PC-3 (cell line): ENCODE measurements around the gene GRB10. TPM values are rescaled to one million over a fixed set of nuclear protein-coding genes. Genes with fewer than 3 reads are reported as not detected.

Source experiments
- ATAC-seq: fragments of 200-7000 bp; cut with Tn5 transposase; 2 replicates; pipeline ENCODE4 v1.9.1; 2020; ENCODE audit warnings: mild to moderate bottlenecking, moderate library complexity
- BruUV-seq: library from RNA; stranded (reverse); fragments of 400-500 nt; replicated peaks from 2 replicates; lab custom pipeline; 2021; lab: Mats Ljungman, UMichigan
- CTCF ChIA-PET: fragments of 300-600 bp; sonication (Branson Sonifier 250); formaldehyde crosslinking; loops from one replicate; lab custom pipeline; 2022; ENCODE audit warnings: antibody characterized with exemption; lab: Charles Lee
- POLR2A ChIA-PET: fragments of 300-600 bp; sonication (Branson Sonifier 250); formaldehyde crosslinking; loops from one replicate; lab custom pipeline; 2022; ENCODE audit warnings: antibody characterized with exemption; ENCODE audit not compliant: unreplicated experiment; lab: Charles Lee
- DNase-seq: peaks from one replicate; pipeline ENCODE4 v3.0.0-alpha.2; 2015
- H2AFZ ChIP-seq: fragments of 300-600 bp; sonication (generic); 2 replicates; pipeline ENCODE4 v1.6.0; 2016; ENCODE audit warnings: antibody characterized with exemption, low read length
- H3F3A ChIP-seq: fragments of 300-600 bp; sonication (generic); one replicate; pipeline ENCODE4 v1.6.0; 2017; ENCODE audit warnings: antibody characterized with exemption, low read length, control low read depth, mild to moderate bottlenecking; ENCODE audit not compliant: unreplicated experiment
- H3K27ac ChIP-seq: fragments of 300-600 bp; sonication (generic); 2 replicates; pipeline ENCODE4 v1.5.1; 2016; ENCODE audit warnings: mild to moderate bottlenecking, low read length
- H3K27me3 ChIP-seq: fragments of 300-600 bp; sonication (generic); 2 replicates; pipeline ENCODE4 v1.6.1; 2016; ENCODE audit warnings: low read length, mixed read lengths
- H3K36me3 ChIP-seq: fragments of 300-600 bp; sonication (generic); 2 replicates; pipeline ENCODE4 v1.6.1; 2016; ENCODE audit warnings: low read depth, mixed run types, low read length, mixed read lengths
- H3K4me1 ChIP-seq: fragments of 300-600 bp; sonication (generic); 2 replicates; pipeline ENCODE4 v1.5.1; 2016; ENCODE audit warnings: low read length; ENCODE audit not compliant: insufficient read depth
- H3K4me2 ChIP-seq: fragments of 300-600 bp; sonication (generic); 2 replicates; pipeline ENCODE4 v1.6.0; 2016; ENCODE audit warnings: low read length
- H3K4me3 ChIP-seq: fragments of 300-600 bp; sonication (generic); 2 replicates; pipeline ENCODE4 v1.5.1; 2016; ENCODE audit warnings: mild to moderate bottlenecking, low read length, mixed read lengths
- H3K79me2 ChIP-seq: fragments of 300-600 bp; sonication (generic); 2 replicates; pipeline ENCODE4 v1.6.1; 2017; ENCODE audit warnings: low read length, mixed read lengths
- H3K9ac ChIP-seq: fragments of 300-600 bp; sonication (generic); 2 replicates; pipeline ENCODE4 v1.6.0; 2016; ENCODE audit warnings: mild to moderate bottlenecking, low read length
- H3K9me2 ChIP-seq: fragments of 300-600 bp; sonication (generic); replicated peaks from 2 replicates; pipeline ENCODE4 v1.6.1; 2016; ENCODE audit warnings: mixed run types, low read length, mixed read lengths
- H3K9me3 ChIP-seq: fragments of 300-600 bp; sonication (generic); 2 replicates; pipeline ENCODE4 v1.6.1; 2016; ENCODE audit warnings: low read length, mixed read lengths
- H4K20me1 ChIP-seq: fragments of 300-600 bp; sonication (generic); 2 replicates; pipeline ENCODE4 v1.6.1; 2016; ENCODE audit warnings: low read length, mixed read lengths
- CTCF ChIP-seq: fragments of 300-600 bp; sonication (generic); conservative IDR thresholded peaks from 2 replicates; pipeline ENCODE4 v1.5.1; 2017; ENCODE audit warnings: antibody characterized with exemption, low read depth, mild to moderate bottlenecking, low read length
- EZH2 ChIP-seq: fragments of 300-600 bp; sonication (generic); IDR thresholded peaks from one replicate; pipeline ENCODE4 v1.6.1; 2017; ENCODE audit warnings: antibody characterized with exemption, mild to moderate bottlenecking, low read length; ENCODE audit not compliant: unreplicated experiment
- EZH2phosphoT487 ChIP-seq: fragments of 300-600 bp; sonication (generic); IDR thresholded peaks from 2 replicates; pipeline ENCODE4 v1.6.1; 2018; ENCODE audit warnings: mild to moderate bottlenecking, antibody characterized with exemption, low read length, borderline replicate concordance
- intact Hi-C: fragments of 100-400 bp; cut with micrococcal nuclease; formaldehyde crosslinking; loops from 2 replicates; pipeline ENCODE4 v1.9.0; 2023
- total RNA-seq: library from RNA; depleted of rRNA; stranded (reverse); fragments of >200 nt; gene quantifications from 2 replicates; pipeline ENCODE4 v1.2.3, GENCODE V29; 2014

GRB10 gene
- total RNA-seq, 1 experiment from 2014 or later = 61.3 TPM

GRCh38 chr7:50678586-50678985, 104.1 kb downstream of the GRB10 start:
- no TSS peak for BruUV-seq
- DNase-seq = no peak
- CTCF ChIA-PET = interaction anchor here (0.6 kb wide), 1 partner anchor 472 kb away, joined by 3 read pairs; no protein-coding TSS in a partner anchor

DNA sequence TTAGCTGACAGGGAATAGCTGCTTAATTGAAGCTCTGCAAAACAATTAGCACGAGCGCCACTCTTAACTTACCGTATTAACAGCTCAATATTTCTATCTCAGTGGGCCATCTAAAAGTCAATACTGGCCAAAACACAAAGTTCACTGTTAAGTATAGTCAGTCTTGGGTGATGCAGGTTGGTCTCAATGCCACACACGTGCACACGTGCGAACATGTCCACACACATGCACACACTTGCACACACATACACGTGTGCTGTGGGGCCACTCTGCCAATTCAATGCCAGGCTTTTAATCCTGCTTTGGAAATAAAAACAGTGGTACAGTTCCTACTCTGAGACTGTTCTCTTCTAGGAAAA, 105.1 kb downstream of the GRB10 start:
- Histone ChIP-seq H3K36me3 (no peaks in the 10 kb centered on the region; the same call in 1 of the 2 replicates), H3K4me3 (no peak overlapping the region), H3F3A (no peaks in the 10 kb centered on the region), H3K9me2 (no peaks in the 10 kb centered on the region), H3K9me3 (no peaks in the 10 kb centered on the region), H2AFZ (no peak overlapping the region), H3K79me2 (no peaks in the 10 kb centered on the region), H4K20me1 (0 out of 2 replicates have a peak, but pooled peaks cover 3% of the 10 kb centered on the region), H3K27ac (no peak overlapping the region), H3K9ac (no peak overlapping the region), H3K4me1 (peaks cover 8% of the 10 kb centered on the region), H3K4me2 (no peak overlapping the region), H3K27me3 (no peaks in the 10 kb centered on the region)
- intact Hi-C loops = no loop called here
- ChIA-PET POLR2A (no interaction called here), CTCF (no interaction called here)
- no TSS peak for BruUV-seq
- TF ChIP-seq EZH2 (no peak), EZH2phosphoT487 (no peak), CTCF (no peak)
- ATAC-seq (no peak), DNase-seq (no peak)

More at GRCh38 chr7:50678586-50678985, 104.1 kb downstream of the GRB10 start:
- Histone ChIP-seq H3K36me3 (no peaks in the 10 kb centered on the region; the same call in 1 of the 2 replicates), H3K79me2 (no peaks in the 10 kb centered on the region), H3K9me3 (no peaks in the 10 kb centered on the region), H3F3A (no peaks in the 10 kb centered on the region), H2AFZ (no peak overlapping the region), H3K27ac (no peak overlapping the region), H3K27me3 (no peaks in the 10 kb centered on the region), H3K4me2 (no peak overlapping the region), H3K9me2 (no peaks in the 10 kb centered on the region), H3K4me1 (peaks cover 8% of the 10 kb centered on the region), H4K20me1 (0 out of 2 replicates have a peak, but pooled peaks cover 3% of the 10 kb centered on the region), H3K4me3 (no peak overlapping the region), H3K9ac (no peak overlapping the region)
- ATAC-seq = no peak
- POLR2A ChIA-PET = no interaction called here
- no peak for TF ChIP-seq EZH2
- TF ChIP-seq CTCF = no peak
- TF ChIP-seq EZH2phosphoT487 = no peak
- intact Hi-C loops = loop anchor here (2.0 kb wide), 2 partner anchors 68 to 462 kb away; no protein-coding TSS in a partner anchor

DNA sequence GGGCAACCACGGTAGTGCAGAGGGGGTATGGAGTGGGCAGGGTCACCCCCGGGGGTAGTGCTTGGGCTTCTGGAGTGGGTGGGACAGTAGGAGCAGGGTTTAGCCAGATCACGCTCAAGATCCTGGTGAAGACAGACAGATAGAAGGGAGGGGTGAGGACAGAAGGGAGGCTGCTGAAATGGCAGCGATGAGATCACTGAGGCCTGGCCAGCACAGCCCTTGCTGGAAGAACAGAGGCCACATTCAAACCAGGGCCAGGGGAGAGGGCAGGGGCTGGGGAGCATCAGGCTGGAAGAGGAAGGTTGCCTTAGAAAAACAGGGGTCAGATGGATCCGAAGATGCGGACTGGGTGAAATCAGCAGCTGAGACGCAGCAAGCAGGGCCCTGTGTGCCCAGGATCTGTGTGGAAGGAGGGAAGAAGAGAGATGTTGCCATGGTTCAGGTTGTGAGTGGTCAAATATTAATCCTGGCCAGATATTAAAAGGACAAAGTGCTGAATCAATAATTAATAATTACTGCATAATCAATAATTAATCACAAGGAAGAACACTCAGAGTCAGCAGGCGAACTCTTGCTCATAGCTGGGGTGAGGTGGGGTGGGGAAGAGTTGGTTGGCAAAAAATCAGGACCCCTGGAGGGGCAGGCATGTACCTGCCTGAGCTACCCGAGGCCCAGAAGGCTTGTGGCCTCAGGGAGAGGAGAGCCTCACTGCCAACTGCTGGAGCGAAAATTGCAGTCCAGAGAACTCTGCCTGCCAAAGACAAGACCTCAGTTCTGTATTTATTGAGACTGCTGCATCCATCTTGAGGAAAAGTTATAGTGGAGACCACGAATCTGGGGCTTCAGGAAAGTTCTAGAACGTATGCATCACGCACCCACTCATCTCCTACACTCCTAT, 105.7 kb downstream of the GRB10 start:
- Histone ChIP-seq H3K36me3 (no peaks in the 10 kb centered on the region; the same call in 1 of the 2 replicates), H3K9me3 (no peaks in the 10 kb centered on the region), H3K9me2 (no peaks in the 10 kb centered on the region), H3K27me3 (no peaks in the 10 kb centered on the region), H3K4me3 (no peak overlapping the region), H3K4me2 (no peak overlapping the region), H3F3A (no peaks in the 10 kb centered on the region), H2AFZ (no peak overlapping the region), H3K27ac (no peak overlapping the region), H3K4me1 (peaks cover 2% of the 10 kb centered on the region), H3K79me2 (no peaks in the 10 kb centered on the region), H3K9ac (no peak overlapping the region), H4K20me1 (0 out of 2 replicates have a peak, but pooled peaks cover 3% of the 10 kb centered on the region)
- intact Hi-C loops = no loop called here
- CTCF ChIA-PET = no interaction called here
- BruUV-seq = no TSS peak
- DNase-seq (no peak), ATAC-seq (no peak)
- POLR2A ChIA-PET = no interaction called here
- no peak for TF ChIP-seq EZH2
- no peak for TF ChIP-seq EZH2phosphoT487
- no peak for TF ChIP-seq CTCF
